ENCODE data around the gene COL7A1.

COL7A1 gene

DNA sequence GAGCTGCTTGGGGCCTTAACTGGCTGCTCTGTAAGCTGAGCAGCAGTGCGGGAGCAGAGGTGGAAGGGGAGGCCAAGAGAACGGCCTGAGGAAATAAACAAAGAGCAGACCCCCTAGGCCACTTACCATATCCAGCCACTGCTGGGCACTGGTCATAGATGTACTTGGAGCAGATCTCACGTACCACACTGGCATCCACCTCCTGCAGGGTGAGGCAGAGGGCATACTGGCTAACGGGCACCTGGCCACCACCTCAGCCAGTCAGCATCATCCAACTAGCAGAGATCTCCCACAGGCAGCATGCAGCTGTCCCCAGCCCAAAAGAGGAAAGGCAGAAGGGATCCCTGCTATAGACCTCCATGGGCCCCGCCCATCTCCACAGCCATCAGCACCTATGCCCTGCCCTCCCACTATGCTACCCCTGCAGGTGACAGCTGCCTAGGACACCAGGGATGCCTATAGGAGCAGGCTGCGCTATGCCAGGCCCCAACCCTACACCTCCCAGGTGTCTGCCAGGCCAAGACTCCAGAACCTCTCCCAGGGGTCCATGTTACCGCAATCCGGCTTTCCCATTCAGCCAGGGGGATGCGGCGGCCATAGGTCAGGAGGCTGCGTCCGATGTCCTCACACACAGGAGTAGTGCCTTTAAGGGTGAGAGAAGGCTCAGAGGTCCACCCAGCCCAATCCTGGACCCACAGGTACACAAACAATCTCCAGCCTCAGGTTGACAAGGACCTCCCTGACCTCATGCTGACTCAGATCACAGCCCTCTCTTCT lies 4.6 kb upstream of the COL7A1 start:
- no peaks in the 10 kb centered on the region for H3K9me2 ChIP-seq (replicated peaks; ENCODE audit: low read depth, low read length)
- H3K27me3 ChIP-seq (ENCODE audit: insufficient read depth, low read length, poor library complexity, severe bottlenecking): no peaks in the 10 kb centered on the region
- no peaks in the 10 kb centered on the region for H4K20me1 ChIP-seq (ENCODE audit: insufficient read depth, low read length, poor library complexity, severe bottlenecking)
- H3K9ac ChIP-seq (ENCODE audit: low read depth, low read length, poor library complexity, severe bottlenecking): no peak overlapping the region
- TF ChIP-seq, protein P1, sequence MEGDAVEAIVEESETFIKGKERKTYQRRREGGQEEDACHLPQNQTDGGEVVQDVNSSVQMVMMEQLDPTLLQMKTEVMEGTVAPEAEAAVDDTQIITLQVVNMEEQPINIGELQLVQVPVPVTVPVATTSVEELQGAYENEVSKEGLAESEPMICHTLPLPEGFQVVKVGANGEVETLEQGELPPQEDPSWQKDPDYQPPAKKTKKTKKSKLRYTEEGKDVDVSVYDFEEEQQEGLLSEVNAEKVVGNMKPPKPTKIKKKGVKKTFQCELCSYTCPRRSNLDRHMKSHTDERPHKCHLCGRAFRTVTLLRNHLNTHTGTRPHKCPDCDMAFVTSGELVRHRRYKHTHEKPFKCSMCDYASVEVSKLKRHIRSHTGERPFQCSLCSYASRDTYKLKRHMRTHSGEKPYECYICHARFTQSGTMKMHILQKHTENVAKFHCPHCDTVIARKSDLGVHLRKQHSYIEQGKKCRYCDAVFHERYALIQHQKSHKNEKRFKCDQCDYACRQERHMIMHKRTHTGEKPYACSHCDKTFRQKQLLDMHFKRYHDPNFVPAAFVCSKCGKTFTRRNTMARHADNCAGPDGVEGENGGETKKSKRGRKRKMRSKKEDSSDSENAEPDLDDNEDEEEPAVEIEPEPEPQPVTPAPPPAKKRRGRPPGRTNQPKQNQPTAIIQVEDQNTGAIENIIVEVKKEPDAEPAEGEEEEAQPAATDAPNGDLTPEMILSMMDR (conservative IDR thresholded peaks at IDR 0.05; ENCODE audit: low read length): no peak
- TF ChIP-seq EZH2phosphoT487 (IDR thresholded peaks at IDR 0.05; ENCODE audit: borderline replicate concordance): no peak
- peaks cover 64% of the 10 kb centered on the region; the same call in 1 of the 2 replicates for H3K36me3 ChIP-seq (ENCODE audit: insufficient read depth, low read length)
- no peaks in the 10 kb centered on the region for H3K79me2 ChIP-seq (ENCODE audit: insufficient read depth, low read length)
- no peaks in the 10 kb centered on the region for H3K9me3 ChIP-seq (ENCODE audit: insufficient read depth, low read depth, low read length)
- no peaks in the 10 kb centered on the region for H3F3A ChIP-seq (ENCODE audit: low read depth)
- no peak overlapping the region for H3K4me3 ChIP-seq (ENCODE audit: low read length, poor library complexity, severe bottlenecking)
- no peaks in the 10 kb centered on the region for H3K4me1 ChIP-seq (ENCODE audit: insufficient read depth, low read length, poor library complexity, severe bottlenecking)
- H3K4me2 ChIP-seq (ENCODE audit: low read depth, low read length, poor library complexity, severe bottlenecking): no peak overlapping the region
- H2AFZ ChIP-seq (ENCODE audit: low read length): no peak overlapping the region

DNA sequence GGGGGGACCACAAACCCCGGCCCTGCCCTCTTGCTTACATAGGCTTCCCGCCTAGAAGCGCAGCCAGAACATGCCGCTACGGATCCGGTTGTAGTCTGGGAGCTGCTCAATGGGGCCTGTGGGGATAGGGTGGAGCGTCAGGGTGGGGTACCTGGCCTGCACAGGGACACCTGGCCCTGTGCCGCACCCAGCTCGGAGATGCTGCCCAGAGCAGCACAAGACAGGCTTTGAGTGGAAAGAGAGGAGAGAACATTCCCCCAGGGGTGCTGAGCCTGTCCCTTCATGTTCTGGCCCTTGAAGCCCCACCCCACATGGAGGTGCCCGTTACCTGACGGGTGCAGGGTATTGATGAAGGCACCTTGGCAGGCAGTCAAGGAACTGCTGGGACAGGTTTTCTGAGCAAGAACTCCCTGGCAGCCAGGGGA lies 4.0 kb upstream of the COL7A1 start:
- Histone ChIP-seq H3K9me3 (ENCODE audit: insufficient read depth, low read depth, low read length) (no peaks in the 10 kb centered on the region), H3K4me1 (ENCODE audit: insufficient read depth, low read length, poor library complexity, severe bottlenecking) (no peaks in the 10 kb centered on the region), H3K9me2 (replicated peaks; ENCODE audit: low read depth, low read length) (no peaks in the 10 kb centered on the region), H2AFZ (ENCODE audit: low read length) (no peak overlapping the region), H3K79me2 (ENCODE audit: insufficient read depth, low read length) (no peaks in the 10 kb centered on the region), H3K9ac (ENCODE audit: low read depth, low read length, poor library complexity, severe bottlenecking) (no peak overlapping the region), H3K4me3 (ENCODE audit: low read length, poor library complexity, severe bottlenecking) (no peak overlapping the region), H3K4me2 (ENCODE audit: low read depth, low read length, poor library complexity, severe bottlenecking) (no peak overlapping the region), H4K20me1 (ENCODE audit: insufficient read depth, low read length, poor library complexity, severe bottlenecking) (no peaks in the 10 kb centered on the region), H3F3A (ENCODE audit: low read depth) (no peaks in the 10 kb centered on the region), H3K36me3 (ENCODE audit: insufficient read depth, low read length) (peaks cover 58% of the 10 kb centered on the region; the same call in 1 of the 2 replicates), H3K27me3 (ENCODE audit: insufficient read depth, low read length, poor library complexity, severe bottlenecking) (no peaks in the 10 kb centered on the region)
- TF ChIP-seq, protein P1 (conservative IDR thresholded peaks at IDR 0.05; ENCODE audit: low read length): no peak
- no peak for TF ChIP-seq EZH2phosphoT487 (IDR thresholded peaks at IDR 0.05; ENCODE audit: borderline replicate concordance)

DNA sequence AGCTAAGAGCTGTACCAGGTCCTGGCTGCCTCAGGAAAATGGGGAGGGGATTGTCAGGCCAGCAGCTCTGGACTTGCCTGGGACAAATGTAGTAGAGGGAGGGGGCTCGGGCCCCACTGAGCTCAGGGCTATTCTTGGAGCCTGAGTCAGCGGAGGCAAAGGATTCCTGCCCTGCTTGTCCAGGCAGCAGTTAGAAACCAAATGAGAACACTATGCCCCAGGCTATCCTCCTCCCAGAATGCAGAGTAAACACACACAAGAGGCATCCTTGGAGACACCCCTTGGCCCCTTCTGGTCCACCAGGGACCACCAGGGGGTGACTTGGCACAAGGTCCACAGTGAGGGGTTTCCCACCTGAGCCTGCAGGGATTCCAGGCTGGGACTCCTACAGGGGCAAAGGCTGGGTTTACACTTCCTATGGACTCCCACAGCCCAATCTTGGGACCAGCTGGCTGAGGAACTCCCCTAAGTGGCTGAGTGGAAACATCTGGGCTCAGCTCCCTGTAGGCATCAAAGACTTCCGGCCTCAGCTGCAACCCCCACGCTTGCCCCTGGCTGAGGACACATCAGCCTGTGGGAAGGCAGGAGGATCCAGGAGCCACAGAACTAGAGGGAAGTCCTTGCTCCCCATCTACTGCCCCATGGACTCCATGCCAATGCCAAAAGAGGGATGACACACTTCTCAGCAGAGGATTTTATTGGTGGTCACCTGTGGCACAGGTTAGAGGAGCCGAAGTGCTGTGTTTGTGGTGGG lies 3.4 kb upstream of the COL7A1 start:
- Histone ChIP-seq H3K27me3 (ENCODE audit: insufficient read depth, low read length, poor library complexity, severe bottlenecking) (no peaks in the 10 kb centered on the region), H3K4me1 (ENCODE audit: insufficient read depth, low read length, poor library complexity, severe bottlenecking) (no peaks in the 10 kb centered on the region), H3K36me3 (ENCODE audit: insufficient read depth, low read length) (peaks cover 52% of the 10 kb centered on the region; the same call in 1 of the 2 replicates), H4K20me1 (ENCODE audit: insufficient read depth, low read length, poor library complexity, severe bottlenecking) (no peaks in the 10 kb centered on the region), H3K4me2 (ENCODE audit: low read depth, low read length, poor library complexity, severe bottlenecking) (no peak overlapping the region), H3K9me2 (replicated peaks; ENCODE audit: low read depth, low read length) (no peaks in the 10 kb centered on the region), H2AFZ (ENCODE audit: low read length) (no peak overlapping the region), H3F3A (ENCODE audit: low read depth) (no peaks in the 10 kb centered on the region), H3K9ac (ENCODE audit: low read depth, low read length, poor library complexity, severe bottlenecking) (no peak overlapping the region), H3K79me2 (ENCODE audit: insufficient read depth, low read length) (no peaks in the 10 kb centered on the region), H3K9me3 (ENCODE audit: insufficient read depth, low read depth, low read length) (no peaks in the 10 kb centered on the region), H3K4me3 (ENCODE audit: low read length, poor library complexity, severe bottlenecking) (no peak overlapping the region)
- TF ChIP-seq EZH2phosphoT487 (IDR thresholded peaks at IDR 0.05; ENCODE audit: borderline replicate concordance): no peak
- TF ChIP-seq, protein P1 (conservative IDR thresholded peaks at IDR 0.05; ENCODE audit: low read length): no peak
